HepG2 (cell line): Measurements from ENCODE around the gene NEDD8. TPM values are rescaled to one million over a fixed set of nuclear protein-coding genes. Genes with fewer than 3 reads are reported as not detected.
A peak's percentile ranks its signal among the peaks of the same experiment; 100 is the strongest.

Source experiments
- ATF1 ChIP-seq: IDR thresholded peaks from 2 replicates; pipeline ENCODE4 v1.6.1; 2016; ENCODE audit warnings: mild to moderate bottlenecking, control low read depth
- ATF7 ChIP-seq, 2 experiments: fragments of 450-650 bp in 1 of 2; sonication (generic) in 1 of 2; formaldehyde crosslinking in 1 of 2; IDR thresholded peaks; 2 replicates each; pipeline versions ENCODE4 v1.4.0 to v1.6.1; 2016 to 2020; ENCODE audit warnings: antibody characterized with exemption in 1 of 2, mild to moderate bottlenecking in 1 of 2, missing genetic modification reagents in 1 of 2
- CBX1 ChIP-seq: IDR thresholded peaks from one replicate; pipeline ENCODE4 v1.6.1; 2016; ENCODE audit warnings: antibody characterized with exemption, low read depth
- ESRRA ChIP-seq: sonication (generic); formaldehyde crosslinking; IDR thresholded peaks from 2 replicates; pipeline ENCODE4 v1.5.1; 2020; ENCODE audit warnings: mild to moderate bottlenecking, low read depth, missing genetic modification reagents
- HNF1B ChIP-seq: sonication (generic); formaldehyde crosslinking; IDR thresholded peaks from 2 replicates; pipeline ENCODE4 v1.5.1; 2020; ENCODE audit warnings: mild to moderate bottlenecking, moderate library complexity, missing genetic modification reagents
- IKZF5 ChIP-seq: IDR thresholded peaks from 2 replicates; pipeline ENCODE4 v1.6.1; 2018; ENCODE audit warnings: missing genetic modification reagents, mild to moderate bottlenecking, missing compliant biosample characterization
- MBNL3 ChIP-seq: fragments of 250-450 bp; sonication (Bioruptor Pico); conservative IDR thresholded peaks from 2 replicates; pipeline ENCODE4 v1.8.0; 2022; ENCODE audit warnings: mild to moderate bottlenecking, inconsistent platforms
- PCBP2 ChIP-seq: fragments of 200-400 bp; formaldehyde crosslinking; optimal IDR thresholded peaks from 2 replicates; pipeline ENCODE3; 2018; ENCODE audit warnings: low read length, low read depth; ENCODE audit not compliant: poor library complexity, severe bottlenecking
- PLSCR1 ChIP-seq: sonication (generic); formaldehyde crosslinking; IDR thresholded peaks from 2 replicates; pipeline ENCODE4 v1.5.0; 2020; ENCODE audit warnings: missing genetic modification reagents, mild to moderate bottlenecking, borderline replicate concordance
- SRSF4 ChIP-seq: fragments of 200-400 bp; formaldehyde crosslinking; IDR thresholded peaks from one replicate; pipeline ENCODE4 v1.6.1; 2018; ENCODE audit warnings: mild to moderate bottlenecking, low read depth, low read length, moderate library complexity; ENCODE audit not compliant: poor library complexity, severe bottlenecking
- TEAD3 ChIP-seq: optimal IDR thresholded peaks from 2 replicates; pipeline ENCODE3; 2016; ENCODE audit warnings: borderline replicate concordance
- TFDP1 ChIP-seq: IDR thresholded peaks from 2 replicates; pipeline ENCODE4 v1.6.1; 2016; ENCODE audit warnings: missing compliant biosample characterization, missing genetic modification reagents, borderline replicate concordance
- TRIM22 ChIP-seq: fragments of 450-650 bp; IDR thresholded peaks from 2 replicates; pipeline ENCODE4 v1.6.1; 2017
- ZBTB38 ChIP-seq: sonication (generic); formaldehyde crosslinking; IDR thresholded peaks from 2 replicates; pipeline ENCODE4 v1.5.1; 2020; ENCODE audit warnings: mild to moderate bottlenecking, missing genetic modification reagents
- ZMAT3 ChIP-seq: sonication (generic); formaldehyde crosslinking; conservative IDR thresholded peaks from 2 replicates; pipeline ENCODE4 v1.7.0; 2021; ENCODE audit warnings: missing genetic modification reagents
- ZNF644 ChIP-seq: IDR thresholded peaks from 2 replicates; pipeline ENCODE4 v1.6.1; 2016; ENCODE audit warnings: low read depth
- ZNF724P ChIP-seq: sonication (generic); formaldehyde crosslinking; IDR thresholded peaks from 2 replicates; pipeline ENCODE4 v1.8.0; 2022; ENCODE audit warnings: missing genetic modification reagents, borderline replicate concordance
- ZNF781 ChIP-seq: sonication (generic); formaldehyde crosslinking; IDR thresholded peaks from 2 replicates; pipeline ENCODE4 v1.5.1; 2020; ENCODE audit warnings: borderline replicate concordance, mild to moderate bottlenecking, missing genetic modification reagents; ENCODE audit errors: not compliant biosample characterization
- polyA plus RNA-seq, 8 experiments: library from polyadenylated mRNA; depleted of rRNA in 3 of 8; stranded (reverse) in 7 of 8; unstranded in 1 of 8; fragments of >200 nt; fragmentation: Illumina TruSeq in 4 of 8; extraction: Trizol in 4 of 8; gene quantifications; 2 replicates each; pipeline versions ENCODE4 v1.2.1 to v1.2.3, GENCODE V29; 2011 to 2016; ENCODE audit warnings: low read depth in 4 of 8, missing spikeins in 1 of 8, mixed read lengths in 1 of 8; ENCODE audit not compliant: insufficient read depth in 1 of 8
- total RNA-seq, 5 experiments: library from RNA; depleted of rRNA; stranded (reverse); fragments of >200 nt; fragmentation: Illumina TruSeq; extraction: Trizol; gene quantifications; 2 replicates each; pipeline ENCODE4 v1.2.3, GENCODE V29; 2016; ENCODE audit warnings: low read depth in 1 of 5
- TF ChIP-seq, protein P1 (sequence below): conservative IDR thresholded peaks from 2 replicates; pipeline ENCODE4 v1.6.1; 2018; ENCODE audit warnings: missing genetic modification reagents
- TF ChIP-seq, protein P2 (sequence below): sonication (generic); formaldehyde crosslinking; IDR thresholded peaks from 2 replicates; pipeline ENCODE4 v1.4.0; 2020; ENCODE audit warnings: low read depth, mild to moderate bottlenecking, missing genetic modification reagents

NEDD8 gene
- total and polyA plus RNA-seq, 2 of the 13 experiments (the other 11 are each of a cell fraction or from before 2014, with no cell fraction given) = 535 to 713 TPM

DNA sequence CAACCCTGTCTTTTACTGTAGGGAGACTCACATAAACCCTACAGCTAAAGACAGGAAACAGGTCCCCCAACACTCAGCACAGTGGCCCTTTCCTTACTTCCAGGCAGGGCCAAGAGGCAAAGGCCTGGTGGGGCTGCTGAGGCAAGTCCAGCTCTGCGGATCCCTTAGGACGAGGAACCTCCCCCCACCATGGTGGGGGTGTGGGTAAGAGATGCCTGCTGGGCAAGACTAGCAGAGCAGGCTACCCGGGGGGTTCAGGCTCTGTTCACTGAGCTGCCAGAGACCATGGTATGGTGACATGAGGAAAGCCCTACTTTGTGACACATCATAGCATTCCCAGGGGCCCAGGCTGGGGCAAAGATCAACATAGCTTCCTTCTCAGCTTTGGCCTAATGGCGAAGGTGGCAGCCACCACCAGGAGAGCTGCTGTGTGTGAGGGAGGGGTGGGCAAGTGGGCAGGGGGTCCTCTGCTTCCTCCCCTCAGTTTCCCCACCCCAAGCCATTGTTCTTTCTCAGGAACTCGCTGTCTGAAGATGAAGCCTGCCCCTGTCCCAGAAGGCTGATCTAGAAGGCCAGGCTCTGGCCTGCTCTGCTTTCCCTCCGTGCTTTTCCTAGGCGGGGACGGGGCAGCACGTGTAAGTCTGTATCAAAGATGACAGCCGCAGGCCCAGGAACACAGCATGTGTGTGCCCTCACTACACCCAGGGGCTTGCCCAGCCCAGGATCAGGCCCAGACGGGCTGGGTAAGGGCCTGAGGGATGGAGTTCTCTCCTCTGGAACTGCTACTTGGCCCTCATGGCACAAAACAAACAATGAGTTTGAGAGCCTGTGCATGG lies 20.3 kb upstream of the NEDD8 start (continued):
- TF ChIP-seq ZMAT3 (CRISPR knock-in tag) = peak; percentile 21
- peak; percentile 81 for TF ChIP-seq ZNF644
- TF ChIP-seq, protein P1, sequence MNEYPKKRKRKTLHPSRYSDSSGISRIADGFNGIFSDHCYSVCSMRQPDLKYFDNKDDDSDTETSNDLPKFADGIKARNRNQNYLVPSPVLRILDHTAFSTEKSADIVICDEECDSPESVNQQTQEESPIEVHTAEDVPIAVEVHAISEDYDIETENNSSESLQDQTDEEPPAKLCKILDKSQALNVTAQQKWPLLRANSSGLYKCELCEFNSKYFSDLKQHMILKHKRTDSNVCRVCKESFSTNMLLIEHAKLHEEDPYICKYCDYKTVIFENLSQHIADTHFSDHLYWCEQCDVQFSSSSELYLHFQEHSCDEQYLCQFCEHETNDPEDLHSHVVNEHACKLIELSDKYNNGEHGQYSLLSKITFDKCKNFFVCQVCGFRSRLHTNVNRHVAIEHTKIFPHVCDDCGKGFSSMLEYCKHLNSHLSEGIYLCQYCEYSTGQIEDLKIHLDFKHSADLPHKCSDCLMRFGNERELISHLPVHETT (CRISPR knock-in tag) = no peak
- TF ChIP-seq ZBTB38 (CRISPR knock-in tag) = peak; percentile 89
- TF ChIP-seq CBX1 = peak; percentile 36
- peak; percentile 62 for TF ChIP-seq IKZF5 (CRISPR knock-in tag)
- TF ChIP-seq ZNF724P (CRISPR knock-in tag) = no peak; the same call in 1 of the 2 replicates
- TF ChIP-seq MBNL3 = 0 out of 2 replicates have a peak, but pooled peaks have one; percentile 27
- TF ChIP-seq ATF1 (CRISPR knock-in tag) = no peak
- 0 out of 2 replicates have a peak, but pooled peaks have one; percentile 13 for TF ChIP-seq HNF1B (CRISPR knock-in tag)
- TF ChIP-seq TRIM22 = no peak
- TF ChIP-seq PLSCR1 (CRISPR knock-in tag) = no peak
- peak; percentile 84 for TF ChIP-seq ZNF781 (CRISPR knock-in tag)
- TF ChIP-seq, protein P2, sequence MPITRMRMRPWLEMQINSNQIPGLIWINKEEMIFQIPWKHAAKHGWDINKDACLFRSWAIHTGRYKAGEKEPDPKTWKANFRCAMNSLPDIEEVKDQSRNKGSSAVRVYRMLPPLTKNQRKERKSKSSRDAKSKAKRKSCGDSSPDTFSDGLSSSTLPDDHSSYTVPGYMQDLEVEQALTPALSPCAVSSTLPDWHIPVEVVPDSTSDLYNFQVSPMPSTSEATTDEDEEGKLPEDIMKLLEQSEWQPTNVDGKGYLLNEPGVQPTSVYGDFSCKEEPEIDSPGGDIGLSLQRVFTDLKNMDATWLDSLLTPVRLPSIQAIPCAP (CRISPR knock-in tag) = no peak; the same call in 1 of the 2 replicates
- no peak for TF ChIP-seq ATF7 (IDR thresholded peaks at IDR 0.05)
- TF ChIP-seq ATF7 (CRISPR knock-in tag; IDR thresholded peaks at IDR 0.05) = no peak
- no peak for TF ChIP-seq ESRRA (CRISPR knock-in tag)
- TF ChIP-seq TFDP1 (CRISPR knock-in tag) = no peak; the same call in 1 of the 2 replicates
- TF ChIP-seq PCBP2 = no peak
- no peak for TF ChIP-seq SRSF4
- peak; percentile 97 for TF ChIP-seq TEAD3
